ENCODE data around the gene INSL3. TPM values are rescaled to one million over a fixed set of nuclear protein-coding genes. Genes with fewer than 3 reads are reported as not detected.

INSL3 gene
- total and polyA plus RNA-seq, 2 of the 13 experiments (the other 11 are each of a cell fraction or from before 2014, with no cell fraction given), result 0.30 TPM; not detected in 1

- TF ChIP-seq, protein P1, sequence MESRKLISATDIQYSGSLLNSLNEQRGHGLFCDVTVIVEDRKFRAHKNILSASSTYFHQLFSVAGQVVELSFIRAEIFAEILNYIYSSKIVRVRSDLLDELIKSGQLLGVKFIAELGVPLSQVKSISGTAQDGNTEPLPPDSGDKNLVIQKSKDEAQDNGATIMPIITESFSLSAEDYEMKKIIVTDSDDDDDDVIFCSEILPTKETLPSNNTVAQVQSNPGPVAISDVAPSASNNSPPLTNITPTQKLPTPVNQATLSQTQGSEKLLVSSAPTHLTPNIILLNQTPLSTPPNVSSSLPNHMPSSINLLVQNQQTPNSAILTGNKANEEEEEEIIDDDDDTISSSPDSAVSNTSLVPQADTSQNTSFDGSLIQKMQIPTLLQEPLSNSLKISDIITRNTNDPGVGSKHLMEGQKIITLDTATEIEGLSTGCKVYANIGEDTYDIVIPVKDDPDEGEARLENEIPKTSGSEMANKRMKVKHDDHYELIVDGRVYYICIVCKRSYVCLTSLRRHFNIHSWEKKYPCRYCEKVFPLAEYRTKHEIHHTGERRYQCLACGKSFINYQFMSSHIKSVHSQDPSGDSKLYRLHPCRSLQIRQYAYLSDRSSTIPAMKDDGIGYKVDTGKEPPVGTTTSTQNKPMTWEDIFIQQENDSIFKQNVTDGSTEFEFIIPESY (CRISPR knock-in tag; IDR thresholded peaks at IDR 0.05), result peak; percentile 69; the same call in 1 of the 2 replicates
- TF ChIP-seq BCL6 (CRISPR knock-in tag; IDR thresholded peaks at IDR 0.05) (no peak), RAD21 (CRISPR knock-in tag; IDR thresholded peaks at IDR 0.05) (peak; percentile 56; the same call in 1 of the 2 replicates), ZNF549 (CRISPR knock-in tag; IDR thresholded peaks at IDR 0.05) (no peak), ZNF782 (CRISPR knock-in tag; IDR thresholded peaks at IDR 0.05; ENCODE audit: borderline replicate concordance) (no peak), HIVEP1 (CRISPR knock-in tag; IDR thresholded peaks at IDR 0.05) (no peak), RFX1 (IDR thresholded peaks at IDR 0.05) (no peak)
- TF ChIP-seq, protein P2, sequence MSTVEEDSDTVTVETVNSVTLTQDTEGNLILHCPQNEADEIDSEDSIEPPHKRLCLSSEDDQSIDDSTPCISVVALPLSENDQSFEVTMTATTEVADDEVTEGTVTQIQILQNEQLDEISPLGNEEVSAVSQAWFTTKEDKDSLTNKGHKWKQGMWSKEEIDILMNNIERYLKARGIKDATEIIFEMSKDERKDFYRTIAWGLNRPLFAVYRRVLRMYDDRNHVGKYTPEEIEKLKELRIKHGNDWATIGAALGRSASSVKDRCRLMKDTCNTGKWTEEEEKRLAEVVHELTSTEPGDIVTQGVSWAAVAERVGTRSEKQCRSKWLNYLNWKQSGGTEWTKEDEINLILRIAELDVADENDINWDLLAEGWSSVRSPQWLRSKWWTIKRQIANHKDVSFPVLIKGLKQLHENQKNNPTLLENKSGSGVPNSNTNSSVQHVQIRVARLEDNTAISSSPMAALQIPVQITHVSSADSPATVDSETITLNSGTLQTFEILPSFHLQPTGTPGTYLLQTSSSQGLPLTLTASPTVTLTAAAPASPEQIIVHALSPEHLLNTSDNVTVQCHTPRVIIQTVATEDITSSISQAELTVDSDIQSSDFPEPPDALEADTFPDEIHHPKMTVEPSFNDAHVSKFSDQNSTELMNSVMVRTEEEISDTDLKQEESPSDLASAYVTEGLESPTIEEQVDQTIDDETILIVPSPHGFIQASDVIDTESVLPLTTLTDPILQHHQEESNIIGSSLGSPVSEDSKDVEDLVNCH (CRISPR knock-in tag; IDR thresholded peaks at IDR 0.05), result no peak
Observed at GRCh38 chr19:17784201-17785008, 36.9 kb downstream of the INSL3 start (continued).
